MM.1S (cell line): ENCODE data around the gene SH3RF3.

ENCODE experiments used
- DNase-seq: peaks from one replicate; pipeline ENCODE4 v3.0.0-alpha.2; 2015
- H2AFZ ChIP-seq: fragments of 300-600 bp; sonication (generic); 2 replicates; pipeline ENCODE4 v1.6.0; 2016; ENCODE audit warnings: antibody characterized with exemption, low read length
- H3F3A ChIP-seq: fragments of 300-600 bp; sonication (generic); 2 replicates; pipeline ENCODE4 v1.6.1; 2016; ENCODE audit warnings: mild to moderate bottlenecking, antibody characterized with exemption, low read length, moderate library complexity, mixed read lengths; ENCODE audit not compliant: insufficient read depth
- H3K27ac ChIP-seq: fragments of 300-600 bp; sonication (generic); 2 replicates; pipeline ENCODE4 v1.5.1; 2016; ENCODE audit warnings: mild to moderate bottlenecking, low read length
- H3K27me3 ChIP-seq: fragments of 300-600 bp; sonication (generic); replicated peaks from 2 replicates; pipeline ENCODE4 v1.6.0; 2016; ENCODE audit warnings: low read length; ENCODE audit not compliant: insufficient read depth
- H3K36me3 ChIP-seq: fragments of 300-600 bp; sonication (generic); replicated peaks from 2 replicates; pipeline ENCODE4 v1.6.1; 2016; ENCODE audit warnings: mild to moderate bottlenecking, low read length, mixed read lengths; ENCODE audit not compliant: insufficient read depth
- H3K4me1 ChIP-seq: fragments of 300-600 bp; sonication (generic); 2 replicates; pipeline ENCODE4 v1.6.1; 2016; ENCODE audit warnings: low read length, mixed read lengths
- H3K4me2 ChIP-seq: fragments of 300-600 bp; sonication (generic); 2 replicates; pipeline ENCODE4 v1.6.0; 2016; ENCODE audit warnings: low read depth, low read length
- H3K4me3 ChIP-seq: fragments of 300-600 bp; sonication (generic); 2 replicates; pipeline ENCODE4 v1.5.1; 2016; ENCODE audit warnings: low read length, mixed read lengths
- H3K79me2 ChIP-seq: fragments of 300-600 bp; sonication (generic); 2 replicates; pipeline ENCODE4 v1.6.1; 2016; ENCODE audit warnings: mixed run types, low read length, mixed read lengths
- H3K9ac ChIP-seq: fragments of 300-600 bp; sonication (generic); 2 replicates; pipeline ENCODE4 v1.6.1; 2016; ENCODE audit warnings: low read length, mixed read lengths
- H3K9me2 ChIP-seq: fragments of 300-600 bp; sonication (generic); replicated peaks from 2 replicates; pipeline ENCODE4 v1.6.1; 2016; ENCODE audit warnings: mild to moderate bottlenecking, low read length, mixed read lengths; ENCODE audit not compliant: insufficient read depth
- H3K9me3 ChIP-seq: fragments of 300-600 bp; sonication (generic); replicated peaks from 2 replicates; pipeline ENCODE4 v1.6.1; 2016; ENCODE audit warnings: mild to moderate bottlenecking, low read length, mixed read lengths; ENCODE audit not compliant: insufficient read depth
- H4K20me1 ChIP-seq: fragments of 300-600 bp; sonication (generic); 2 replicates; pipeline ENCODE4 v1.6.1; 2016; ENCODE audit warnings: mild to moderate bottlenecking, low read length, moderate library complexity, mixed read lengths; ENCODE audit not compliant: insufficient read depth
- EZH2 ChIP-seq: fragments of 300-600 bp; sonication (generic); optimal IDR thresholded peaks from 2 replicates; pipeline ENCODE3; 2017; ENCODE audit warnings: low read depth, mild to moderate bottlenecking, antibody characterized with exemption, low read length, mixed read lengths
- EZH2phosphoT487 ChIP-seq: fragments of 300-600 bp; sonication (generic); IDR thresholded peaks from 2 replicates; pipeline ENCODE4 v1.6.1; 2018; ENCODE audit warnings: antibody characterized with exemption, low read length
- TF ChIP-seq, protein P1 (sequence below): fragments of 300-600 bp; sonication (generic); IDR thresholded peaks from 2 replicates; pipeline ENCODE4 v1.5.1; 2016; ENCODE audit warnings: antibody characterized with exemption, low read length, mixed read lengths

SH3RF3 gene

DNA sequence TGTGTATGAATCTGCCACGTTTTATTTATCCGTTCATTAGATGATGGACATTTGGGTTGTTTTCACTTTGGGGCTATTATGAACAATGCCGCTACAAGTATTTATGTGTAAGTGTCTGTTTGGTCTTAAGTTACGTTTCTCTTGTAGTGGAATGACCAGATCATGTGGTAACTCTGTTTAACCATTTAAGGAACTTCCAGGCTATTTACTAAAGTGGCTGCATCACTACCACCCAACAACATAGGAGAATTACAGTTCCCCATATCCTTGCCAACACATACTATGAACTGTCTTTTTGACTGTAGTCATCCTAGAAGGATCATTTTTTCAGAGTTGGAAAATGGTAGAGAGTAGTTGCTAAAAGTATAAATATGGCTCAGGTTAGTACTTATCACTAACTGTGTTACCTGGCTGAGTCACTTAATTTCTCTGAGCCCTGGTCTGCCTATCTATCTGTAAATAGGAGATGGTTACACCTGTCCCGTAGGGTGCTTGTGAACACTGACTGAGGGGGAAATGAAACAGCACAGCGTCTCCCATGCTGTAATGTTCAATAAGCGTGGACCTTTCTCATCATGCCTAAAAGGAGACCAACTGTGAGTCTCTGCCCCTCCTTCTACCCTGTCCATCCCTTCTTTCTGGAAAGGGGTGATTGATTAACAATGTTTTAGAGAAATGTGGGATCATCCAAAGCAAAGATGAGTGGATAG is 103.1 kb downstream of the SH3RF3 start:
- Histone ChIP-seq H3K9ac (no peak overlapping the region), H2AFZ (no peak overlapping the region), H3K79me2 (peaks cover 96% of the 10 kb centered on the region), H3K27me3 (no peaks in the 10 kb centered on the region), H3K4me1 (peaks cover 46% of the 10 kb centered on the region), H3F3A (no peaks in the 10 kb centered on the region), H4K20me1 (no peaks in the 10 kb centered on the region), H3K4me3 (no peak overlapping the region), H3K9me3 (no peaks in the 10 kb centered on the region), H3K36me3 (no peaks in the 10 kb centered on the region), H3K9me2 (no peaks in the 10 kb centered on the region), H3K27ac (no peak overlapping the region), H3K4me2 (no peak overlapping the region)
- TF ChIP-seq EZH2 (no peak), EZH2phosphoT487 (no peak)
- TF ChIP-seq, protein P1, sequence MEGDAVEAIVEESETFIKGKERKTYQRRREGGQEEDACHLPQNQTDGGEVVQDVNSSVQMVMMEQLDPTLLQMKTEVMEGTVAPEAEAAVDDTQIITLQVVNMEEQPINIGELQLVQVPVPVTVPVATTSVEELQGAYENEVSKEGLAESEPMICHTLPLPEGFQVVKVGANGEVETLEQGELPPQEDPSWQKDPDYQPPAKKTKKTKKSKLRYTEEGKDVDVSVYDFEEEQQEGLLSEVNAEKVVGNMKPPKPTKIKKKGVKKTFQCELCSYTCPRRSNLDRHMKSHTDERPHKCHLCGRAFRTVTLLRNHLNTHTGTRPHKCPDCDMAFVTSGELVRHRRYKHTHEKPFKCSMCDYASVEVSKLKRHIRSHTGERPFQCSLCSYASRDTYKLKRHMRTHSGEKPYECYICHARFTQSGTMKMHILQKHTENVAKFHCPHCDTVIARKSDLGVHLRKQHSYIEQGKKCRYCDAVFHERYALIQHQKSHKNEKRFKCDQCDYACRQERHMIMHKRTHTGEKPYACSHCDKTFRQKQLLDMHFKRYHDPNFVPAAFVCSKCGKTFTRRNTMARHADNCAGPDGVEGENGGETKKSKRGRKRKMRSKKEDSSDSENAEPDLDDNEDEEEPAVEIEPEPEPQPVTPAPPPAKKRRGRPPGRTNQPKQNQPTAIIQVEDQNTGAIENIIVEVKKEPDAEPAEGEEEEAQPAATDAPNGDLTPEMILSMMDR = no peak
- DNase-seq = no peak

DNA sequence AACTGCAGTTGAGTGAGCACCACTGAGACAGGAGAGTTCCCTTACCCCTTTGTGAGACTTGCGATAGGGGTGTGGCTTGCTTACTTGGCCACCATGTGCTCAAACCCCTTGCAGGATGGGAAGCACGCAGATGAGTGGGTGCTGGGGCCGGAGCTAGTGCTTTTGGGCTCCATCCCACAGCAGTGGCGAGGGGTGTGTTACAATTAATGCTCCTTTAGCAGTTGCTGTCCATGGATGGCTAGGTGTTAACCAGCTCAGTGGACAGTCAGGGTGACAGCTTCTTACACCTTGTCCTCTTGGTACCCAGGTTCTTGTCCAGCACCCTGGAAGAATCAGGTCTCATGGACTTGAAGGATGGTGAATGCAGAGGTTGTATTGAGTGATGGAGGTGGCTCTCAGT is 103.9 kb downstream of the SH3RF3 start:
- Histone ChIP-seq H3K4me3 (no peak overlapping the region), H2AFZ (no peak overlapping the region), H3K4me1 (peaks cover 50% of the 10 kb centered on the region), H3K27ac (no peak overlapping the region), H3K79me2 (peaks cover 96% of the 10 kb centered on the region), H3K9ac (no peak overlapping the region), H3K36me3 (no peaks in the 10 kb centered on the region), H3F3A (no peaks in the 10 kb centered on the region), H3K27me3 (no peaks in the 10 kb centered on the region), H3K9me3 (no peaks in the 10 kb centered on the region), H3K4me2 (no peak overlapping the region), H3K9me2 (no peaks in the 10 kb centered on the region), H4K20me1 (no peaks in the 10 kb centered on the region)
- DNase-seq = no peak
- TF ChIP-seq, protein P1 = no peak
- TF ChIP-seq EZH2phosphoT487 (no peak), EZH2 (no peak)

DNA sequence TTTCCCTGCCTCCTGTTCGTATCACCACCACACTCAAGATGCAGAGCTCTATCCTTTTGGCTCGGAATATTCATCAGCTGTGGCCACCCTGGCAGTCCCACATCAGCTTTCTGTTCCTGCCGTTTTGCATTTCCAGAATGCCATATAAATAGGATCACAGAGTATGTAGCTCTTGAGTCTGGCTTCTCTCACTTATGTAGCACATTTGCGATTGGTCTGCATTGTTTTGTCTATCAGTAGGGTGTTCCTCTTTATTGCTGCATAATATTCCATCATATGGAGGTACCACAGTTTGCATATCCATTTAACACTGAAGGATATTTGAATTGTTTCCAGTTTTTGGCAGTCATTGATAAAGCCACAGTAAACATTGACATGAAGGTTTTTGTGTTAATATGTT is 104.6 kb downstream of the SH3RF3 start:
- no peak for TF ChIP-seq EZH2
- no peak for TF ChIP-seq EZH2phosphoT487
- TF ChIP-seq, protein P1 = no peak
- no peaks in the 10 kb centered on the region for H3K36me3 ChIP-seq
- no peak for DNase-seq
- H3K4me3 ChIP-seq = no peak overlapping the region
- H3K79me2 ChIP-seq = peaks cover 95% of the 10 kb centered on the region
- H3K27ac ChIP-seq = no peak overlapping the region
- H3K4me2 ChIP-seq = no peak overlapping the region
- no peaks in the 10 kb centered on the region for H3F3A ChIP-seq
- H3K9me2 ChIP-seq = no peaks in the 10 kb centered on the region
- peaks cover 50% of the 10 kb centered on the region for H3K4me1 ChIP-seq
- no peaks in the 10 kb centered on the region for H3K9me3 ChIP-seq
- H2AFZ ChIP-seq = no peak overlapping the region
- no peaks in the 10 kb centered on the region for H4K20me1 ChIP-seq
- H3K9ac ChIP-seq = no peak overlapping the region
- no peaks in the 10 kb centered on the region for H3K27me3 ChIP-seq
